Mammary epithelial cell (primary cell): ENCODE results near the gene SPON1.

Experiments used
- EZH2 ChIP-seq: IDR thresholded peaks from 2 replicates; pipeline ENCODE4 v1.6.1; 2012; ENCODE audit warnings: low read length, inconsistent platforms, borderline replicate concordance
- TF ChIP-seq, protein P1 (sequence below), 2 donors: IDR thresholded peaks in 1 of 2; conservative IDR thresholded peaks in 1 of 2; 2 replicates each; pipeline ENCODE4 v1.5.1; 2011 to 2012; ENCODE audit warnings: inconsistent platforms in 2 of 2, low read length in 2 of 2, mild to moderate bottlenecking in 2 of 2, control low read depth in 1 of 2, low read depth in 1 of 2; ENCODE audit not compliant: insufficient read depth in 1 of 2; ENCODE audit errors: extremely low read depth in 1 of 2

DNA sequence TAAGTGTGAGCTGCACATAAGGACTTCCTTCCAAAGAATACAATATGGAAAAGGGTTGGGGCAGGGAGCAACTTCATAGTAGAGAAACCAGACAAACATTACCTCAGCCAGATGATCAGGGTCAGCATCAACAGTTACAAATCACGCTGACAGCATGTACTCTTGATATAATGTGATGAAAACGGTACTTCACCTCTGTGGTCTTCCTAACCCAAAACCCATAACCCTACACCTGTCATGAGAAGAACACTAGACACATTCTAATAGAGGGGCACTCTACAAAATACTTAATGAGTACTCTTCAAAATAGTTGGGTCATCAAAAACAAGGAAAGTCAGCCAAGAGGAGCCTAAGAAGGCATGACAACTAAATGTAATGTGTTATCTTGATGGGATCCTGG lies 352.6 kb downstream of the SPON1 start:
- TF ChIP-seq, protein P1, sequence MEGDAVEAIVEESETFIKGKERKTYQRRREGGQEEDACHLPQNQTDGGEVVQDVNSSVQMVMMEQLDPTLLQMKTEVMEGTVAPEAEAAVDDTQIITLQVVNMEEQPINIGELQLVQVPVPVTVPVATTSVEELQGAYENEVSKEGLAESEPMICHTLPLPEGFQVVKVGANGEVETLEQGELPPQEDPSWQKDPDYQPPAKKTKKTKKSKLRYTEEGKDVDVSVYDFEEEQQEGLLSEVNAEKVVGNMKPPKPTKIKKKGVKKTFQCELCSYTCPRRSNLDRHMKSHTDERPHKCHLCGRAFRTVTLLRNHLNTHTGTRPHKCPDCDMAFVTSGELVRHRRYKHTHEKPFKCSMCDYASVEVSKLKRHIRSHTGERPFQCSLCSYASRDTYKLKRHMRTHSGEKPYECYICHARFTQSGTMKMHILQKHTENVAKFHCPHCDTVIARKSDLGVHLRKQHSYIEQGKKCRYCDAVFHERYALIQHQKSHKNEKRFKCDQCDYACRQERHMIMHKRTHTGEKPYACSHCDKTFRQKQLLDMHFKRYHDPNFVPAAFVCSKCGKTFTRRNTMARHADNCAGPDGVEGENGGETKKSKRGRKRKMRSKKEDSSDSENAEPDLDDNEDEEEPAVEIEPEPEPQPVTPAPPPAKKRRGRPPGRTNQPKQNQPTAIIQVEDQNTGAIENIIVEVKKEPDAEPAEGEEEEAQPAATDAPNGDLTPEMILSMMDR (conservative IDR thresholded peaks at IDR 0.05 in 1 of 2, IDR thresholded peaks at IDR 0.05 in 1 of 2; ENCODE audit: extremely low read depth in 1 of 2, insufficient read depth in 1 of 2, low read depth in 1 of 2, low read length in 2 of 2): no peak
- no peak for TF ChIP-seq EZH2
